HG03521 (cell line): ENCODE data around the gene ETDA.
"Not testable (repeated sequence)": the region's sequence is repeated elsewhere in the genome, so short reads cannot be mapped to it uniquely, and the experiment has no call there.

Experiments used
- ATAC-seq: cut with Tn5 transposase; IDR thresholded peaks from one replicate; pipeline ENCODE4 v1.9.1; 2021; ENCODE audit warnings: mild to moderate bottlenecking, moderate library complexity; ENCODE audit not compliant: unreplicated experiment

ETDA gene

DNA sequence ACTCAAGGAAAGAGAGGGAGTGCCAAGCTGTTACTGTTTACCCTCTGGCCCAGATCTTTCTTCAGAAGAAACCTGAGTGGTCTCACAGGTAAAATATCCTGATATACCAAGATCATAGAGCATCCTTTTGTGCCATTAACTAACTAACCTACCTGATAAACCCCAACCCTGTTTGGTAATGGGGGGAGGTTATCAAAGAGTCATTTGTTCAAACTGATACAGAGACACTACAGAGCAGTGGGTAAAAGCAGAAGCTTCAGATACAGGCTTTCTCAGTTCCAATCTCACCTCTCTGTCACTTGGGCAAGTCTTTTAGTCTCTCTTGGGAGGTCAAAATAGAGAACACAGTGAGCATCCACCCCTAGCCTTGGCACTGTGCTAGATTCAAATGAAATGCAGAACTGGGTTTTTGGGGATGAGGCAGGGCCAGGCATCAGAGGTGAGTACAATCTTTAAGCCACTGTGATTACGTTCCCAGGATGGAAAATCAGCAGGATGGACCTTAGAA lies at the start of gene ETDA:
Gene ETDA, plus strand, starts transcription at position 51 of the 508 bp plus-strand sequence. CDS start 1,216 bp downstream, outside the sequence.
- ATAC-seq, result not testable (repeated sequence)

- ATAC-seq, result not testable (repeated sequence)
Measured at GRCh38 chrX:135206427-135206826, 45.4 kb upstream of the ETDA start.

- no peak for ATAC-seq
Measured at GRCh38 chrX:135213200-135213844, 38.5 kb upstream of the ETDA start.

- ATAC-seq, result not testable (repeated sequence)
Measured at GRCh38 chrX:135245989-135246388, 5.9 kb upstream of the ETDA start.

DNA sequence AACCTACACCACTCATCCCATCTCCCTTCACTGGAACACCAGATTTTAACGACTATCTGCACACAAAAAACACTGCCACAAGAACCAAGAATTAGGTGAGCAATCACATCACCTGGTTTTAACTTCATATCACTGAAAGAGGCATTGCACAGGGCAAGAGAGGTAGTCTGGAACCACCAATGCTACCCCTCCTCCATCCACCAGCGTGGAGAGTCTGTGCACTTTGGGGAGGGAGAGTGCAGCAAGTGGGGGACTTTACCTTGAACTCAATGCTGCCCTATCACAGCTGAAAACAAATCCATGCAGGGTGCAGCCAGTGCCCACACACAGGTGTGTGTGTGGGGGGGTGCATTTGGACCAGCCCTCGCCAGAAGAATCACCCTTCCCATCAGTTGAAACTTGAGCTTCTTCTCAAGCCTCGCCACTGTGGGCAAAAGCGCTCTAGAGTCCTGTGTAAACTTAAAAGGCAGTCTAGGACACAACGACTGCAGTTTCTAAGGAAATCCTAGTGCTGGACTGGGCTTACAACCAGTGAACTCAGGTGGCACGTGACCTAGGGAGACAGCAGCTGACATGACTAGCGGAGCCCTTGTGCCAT lies 4.3 kb downstream of the ETDA start:
- ATAC-seq, result not testable (repeated sequence)

- ATAC-seq, result no peak
Measured at GRCh38 chrX:135256923-135257322, 5.1 kb downstream of the ETDA start.

GRCh38 chrX:135257469-135257868 lies 5.6 kb downstream of the ETDA start:
- ATAC-seq, result no peak

- not testable (repeated sequence) for ATAC-seq
Measured at GRCh38 chrX:135260976-135261375, 9.1 kb downstream of the ETDA start.

DNA sequence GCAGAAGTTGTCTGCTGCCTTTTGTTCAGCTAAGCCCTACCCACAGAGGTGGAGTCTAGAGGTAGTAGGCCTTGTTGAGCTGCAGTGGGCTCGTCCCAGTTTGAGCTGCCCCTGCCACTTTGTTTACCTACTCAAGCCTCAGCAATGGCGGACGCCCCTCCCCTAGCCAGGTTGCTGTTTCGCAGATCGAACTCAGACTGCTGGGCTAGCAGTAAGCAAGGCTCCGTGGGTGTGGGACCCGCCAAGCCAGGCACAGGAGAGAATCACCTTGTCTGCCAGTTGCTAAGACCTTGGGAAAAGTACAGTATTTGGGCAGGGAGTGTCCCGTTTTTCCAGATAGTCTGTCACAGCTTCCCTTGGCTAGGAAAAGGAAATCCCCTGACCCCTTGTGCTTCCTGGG lies 11.5 kb downstream of the ETDA start:
- ATAC-seq, result not testable (repeated sequence)

DNA sequence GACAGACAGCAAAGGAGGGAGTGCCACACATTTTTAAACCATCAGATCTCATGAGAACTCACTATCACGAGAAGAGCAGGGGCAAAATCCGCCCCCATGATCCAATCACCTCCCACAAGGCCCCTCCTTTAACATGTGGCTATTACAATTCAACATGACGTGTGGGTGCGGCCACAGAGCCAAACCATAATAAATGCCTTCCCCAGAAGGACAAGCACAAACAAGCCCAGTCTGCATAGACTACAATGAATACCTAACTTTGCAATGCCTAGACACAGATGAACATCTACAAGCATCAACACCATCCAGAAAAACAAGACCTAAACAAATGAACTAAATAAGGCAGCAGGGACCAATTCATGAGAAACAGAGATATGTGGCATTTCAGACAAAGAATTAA lies 12.3 kb downstream of the ETDA start:
- ATAC-seq, result no peak

DNA sequence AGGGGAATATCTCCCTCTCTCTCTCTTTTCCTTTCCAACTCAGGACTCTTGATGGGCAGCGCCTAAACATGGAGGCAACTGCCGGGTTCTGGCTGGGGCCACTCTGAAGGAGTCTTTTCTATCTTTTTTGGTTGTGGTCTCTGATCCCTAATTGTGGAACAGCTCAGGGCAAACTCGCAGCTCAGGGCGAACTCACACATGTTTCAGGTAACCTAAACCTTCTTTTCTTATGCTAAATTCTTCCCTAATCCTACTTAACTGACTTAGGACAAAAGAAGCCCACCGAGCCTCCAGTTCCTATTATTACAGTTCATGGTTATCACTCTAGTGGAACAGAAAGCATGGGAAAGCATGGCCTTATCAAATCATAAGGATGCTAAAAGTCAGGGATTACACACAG lies 21.3 kb downstream of the ETDA start:
- no peak for ATAC-seq

DNA sequence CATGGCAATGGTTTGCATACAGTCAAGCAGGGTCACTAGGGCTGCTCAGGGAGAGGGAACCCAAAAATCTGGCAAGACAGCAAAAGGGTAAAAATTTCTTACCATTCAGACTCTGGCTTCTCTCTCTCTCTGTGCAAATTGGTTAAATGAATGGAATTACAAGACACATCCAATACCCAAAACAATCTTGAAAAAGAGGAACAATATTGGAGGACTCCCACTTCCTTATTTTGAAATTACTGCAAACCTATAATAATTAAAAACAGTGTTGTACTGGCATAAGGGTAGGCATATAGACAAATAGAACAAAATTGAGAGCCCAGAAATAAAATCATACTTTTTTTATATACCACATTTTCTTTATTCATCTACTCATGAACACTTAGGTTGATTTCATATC lies 24.1 kb downstream of the ETDA start:
- ATAC-seq, result no peak

- no peak for ATAC-seq
Measured at GRCh38 chrX:135287266-135287823, 35.5 kb downstream of the ETDA start.

DNA sequence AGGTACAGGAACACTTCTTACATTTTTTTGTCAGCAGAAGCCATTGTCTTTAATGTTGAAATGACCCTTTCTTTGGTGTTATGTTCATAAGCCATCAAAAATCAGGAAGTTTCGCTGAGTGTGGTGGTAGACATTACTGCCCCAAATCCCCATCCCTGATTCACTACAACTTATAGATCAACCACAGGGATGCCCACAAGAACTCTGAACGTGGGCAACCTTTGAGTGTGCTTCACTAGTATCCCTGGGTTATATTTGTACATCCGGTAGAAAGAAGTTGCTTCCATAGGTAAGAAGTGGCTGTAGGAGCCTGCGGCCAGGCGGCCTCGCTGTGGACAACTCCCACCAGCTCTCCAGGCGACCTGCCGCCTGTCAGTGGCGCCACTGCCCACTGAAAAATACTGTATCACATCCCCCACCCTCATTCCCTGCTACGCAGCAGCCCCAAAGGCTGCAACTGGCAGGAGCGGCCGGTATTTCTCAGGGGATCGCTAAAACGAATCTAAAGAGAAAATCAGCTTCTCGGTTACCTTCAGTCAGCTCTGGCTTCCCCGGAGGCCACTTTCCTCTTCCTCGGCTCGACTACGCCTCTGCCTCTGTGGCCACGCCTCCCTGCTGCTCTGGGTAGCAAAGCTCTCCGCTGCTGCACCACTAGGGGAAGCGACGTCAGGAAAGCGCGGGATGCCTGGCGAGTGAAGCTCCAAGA lies 43.5 kb downstream of the ETDA start:
- ATAC-seq, result peak; percentile 99

DNA sequence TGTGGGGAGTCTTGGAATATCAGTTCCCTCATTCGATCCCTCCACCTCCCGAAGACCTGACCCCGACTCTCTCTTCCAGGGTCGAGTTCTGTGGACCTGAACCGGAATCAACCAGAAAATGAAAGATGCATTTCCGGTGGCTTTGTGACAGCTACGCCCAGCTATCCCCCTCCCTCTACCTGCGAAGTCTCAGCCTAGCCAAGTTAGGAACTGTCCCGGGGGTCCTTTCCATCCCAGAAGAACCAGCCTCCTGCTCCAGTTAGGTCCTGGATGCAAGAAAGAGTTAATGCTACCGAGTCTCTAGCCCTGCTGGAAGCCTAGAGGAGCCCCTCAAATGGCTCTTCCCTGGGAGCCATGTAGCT lies 44.1 kb downstream of the ETDA start:
- ATAC-seq, result peak; percentile 47

DNA sequence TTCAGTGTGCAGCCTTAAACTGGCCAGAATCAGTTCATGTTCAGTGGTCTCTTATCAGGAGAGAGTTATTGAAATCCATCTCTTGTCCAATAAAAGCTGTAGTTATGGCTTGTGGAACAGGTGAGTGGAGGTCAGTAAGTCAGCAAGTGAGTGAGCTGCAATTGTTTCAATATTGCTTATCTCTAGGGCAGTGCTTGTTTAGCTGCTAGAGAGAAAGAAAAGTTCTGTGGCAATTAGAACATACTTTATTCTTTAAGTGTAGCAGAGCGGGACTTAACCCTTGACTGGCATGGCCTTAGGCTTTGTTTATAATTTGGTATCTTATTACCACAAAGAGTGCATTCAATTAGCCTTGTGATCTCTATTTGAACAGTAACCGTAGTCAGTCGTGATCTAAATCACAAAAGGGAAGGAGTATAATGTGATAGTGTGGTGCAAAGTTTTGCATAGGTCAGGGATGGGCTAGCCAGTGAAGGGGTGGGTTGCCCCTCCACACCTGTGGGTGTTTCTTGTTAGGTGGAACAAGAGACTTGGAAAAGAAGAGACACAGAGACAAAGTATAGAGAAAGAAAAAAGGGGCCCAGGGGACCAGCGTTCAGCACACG lies 50.5 kb downstream of the ETDA start:
- no peak for ATAC-seq
